ENCODE data around the gene TRPC3. TPM values are rescaled to one million over a fixed set of nuclear protein-coding genes. Genes with fewer than 3 reads are reported as not detected.

Gene TRPC3
- 1.6 and 2.9 TPM in 2 replicates for total RNA-seq (2014; rRNA removed; shearing (Covaris generic))

GRCh38 chr4:121951521-121952110, at the start of gene TRPC3:
Gene TRPC3, minus strand, starts transcription at chr4:121952060. Its CDS starts 380 bp downstream, at chr4:121951680.
- DNase-seq (ENCODE audit: low read depth) = peak; percentile 24

- DNase-seq (ENCODE audit: low read depth) = peak; percentile 13
Measured at GRCh38 chr4:122000849-122001248, 49.0 kb upstream of the TRPC3 start.

- DNase-seq (ENCODE audit: low read depth) = peak; percentile 34
Measured at GRCh38 chr4:121998024-121998423, 46.2 kb upstream of the TRPC3 start.

GRCh38 chr4:121995790-121996537, 44.1 kb upstream of the TRPC3 start:
- no peak for DNase-seq (ENCODE audit: low read depth)

GRCh38 chr4:121991968-121992367, 40.1 kb upstream of the TRPC3 start:
- no peak for DNase-seq (ENCODE audit: low read depth)

- no peak for DNase-seq (ENCODE audit: low read depth)
Measured at GRCh38 chr4:121990489-121990888, 38.6 kb upstream of the TRPC3 start.

- peak; percentile 84 for DNase-seq (ENCODE audit: low read depth)
Measured at GRCh38 chr4:121989715-121990114, 37.9 kb upstream of the TRPC3 start.

- no peak for DNase-seq (ENCODE audit: low read depth)
Measured at GRCh38 chr4:121988950-121989349, 37.1 kb upstream of the TRPC3 start.

- no peak for DNase-seq (ENCODE audit: low read depth)
Measured at GRCh38 chr4:121980643-121981042, 28.8 kb upstream of the TRPC3 start.

- DNase-seq (ENCODE audit: low read depth) = no peak
Measured at GRCh38 chr4:121978172-121978516, 26.3 kb upstream of the TRPC3 start.

- peak; percentile 37 for DNase-seq (ENCODE audit: low read depth)
Measured at GRCh38 chr4:121977251-121978171, 25.7 kb upstream of the TRPC3 start.

- DNase-seq (ENCODE audit: low read depth) = no peak
Measured at GRCh38 chr4:121975784-121976183, 23.9 kb upstream of the TRPC3 start.

- DNase-seq (ENCODE audit: low read depth) = no peak
Measured at GRCh38 chr4:121973816-121974215, 22.0 kb upstream of the TRPC3 start.

- DNase-seq (ENCODE audit: low read depth) = no peak
Measured at GRCh38 chr4:121968859-121969258, 17.0 kb upstream of the TRPC3 start.

- DNase-seq (ENCODE audit: low read depth) = no peak
Measured at GRCh38 chr4:121964958-121965357, 13.1 kb upstream of the TRPC3 start.

- no peak for DNase-seq (ENCODE audit: low read depth)
Measured at GRCh38 chr4:121960818-121961217, 9.0 kb upstream of the TRPC3 start.

GRCh38 chr4:121958777-121959176, 6.9 kb upstream of the TRPC3 start:
- DNase-seq (ENCODE audit: low read depth) = no peak

GRCh38 chr4:121957266-121957665, 5.4 kb upstream of the TRPC3 start:
- DNase-seq (ENCODE audit: low read depth) = no peak

- no peak for DNase-seq (ENCODE audit: low read depth)
Measured at GRCh38 chr4:121953860-121954259, 2.0 kb upstream of the TRPC3 start.

- no peak for DNase-seq (ENCODE audit: low read depth)
Measured at GRCh38 chr4:121952290-121952689, 430 bp upstream of the TRPC3 start.

- DNase-seq (ENCODE audit: low read depth) = peak; percentile 43
Measured at GRCh38 chr4:121950680-121951520, 960 bp downstream of the TRPC3 start.

Data from M059J (cell line).